GM21447 (cell line): ENCODE data around the gene PPP1CA.

Source experiments
- ATAC-seq: cut with Tn5 transposase; IDR thresholded peaks from one replicate; pipeline ENCODE4 v1.9.1; 2021; ENCODE audit not compliant: unreplicated experiment

Gene PPP1CA

GRCh38 chr11:67418476-67419281, 17.0 kb upstream of the PPP1CA start:
- no peak for ATAC-seq

DNA sequence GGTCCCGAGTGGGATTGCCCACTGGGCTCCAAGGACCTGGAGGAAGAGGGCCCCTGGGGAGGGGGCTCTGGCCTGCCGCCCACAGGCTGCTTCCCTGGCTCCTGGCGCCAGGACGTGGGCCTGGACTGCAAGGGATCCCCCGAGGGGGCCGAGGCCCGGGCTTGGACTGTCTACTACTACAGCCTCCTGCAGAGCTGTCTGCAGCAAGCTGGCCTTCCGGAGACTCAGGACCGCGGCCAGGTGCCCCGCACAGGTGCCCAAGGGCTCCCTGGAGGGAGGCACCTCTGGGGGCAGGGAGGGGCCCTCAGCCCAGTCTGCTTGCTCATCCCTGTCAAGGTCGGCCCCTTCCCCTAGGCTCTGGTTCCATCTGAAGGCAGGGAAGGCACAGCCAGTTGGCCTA, 15.8 kb upstream of the PPP1CA start:
- ATAC-seq: no peak

GRCh38 chr11:67416416-67417335, 15.0 kb upstream of the PPP1CA start:
- no peak for ATAC-seq

GRCh38 chr11:67415501-67416304, 14.0 kb upstream of the PPP1CA start, which contains the start of gene CARNS1:
Gene CARNS1 (plus strand): TSS chr11:67415678. CDS start chr11:67416200, 522 bp downstream.
- ATAC-seq: no peak

DNA sequence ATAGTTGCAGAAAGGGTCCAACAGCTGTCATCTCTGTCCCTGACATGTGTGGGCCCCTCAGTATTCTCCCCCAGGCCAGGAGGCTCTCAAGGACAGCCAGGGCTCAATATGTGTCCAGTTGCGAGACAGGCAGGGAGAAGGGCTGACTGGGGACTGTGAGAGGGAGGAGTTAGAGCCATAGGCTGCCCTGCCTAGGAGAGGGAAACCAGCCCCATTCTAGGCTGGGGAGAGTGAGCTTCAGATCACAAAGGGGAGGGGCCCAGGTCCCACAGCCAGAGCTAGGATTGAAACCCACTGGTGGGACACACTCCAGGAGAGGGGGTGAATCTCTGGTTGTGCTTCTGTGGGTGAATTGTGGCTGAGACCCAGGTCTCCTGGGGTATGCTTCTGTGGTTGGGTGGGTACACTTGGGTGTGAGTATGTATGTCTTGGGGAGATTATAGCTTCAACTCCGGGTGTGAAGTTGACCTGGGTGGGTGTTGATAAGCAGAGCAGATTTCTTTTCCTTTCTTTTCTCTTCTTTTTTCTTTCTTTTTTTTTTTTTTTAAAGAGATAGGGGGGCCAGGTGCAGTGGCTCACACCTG, 11.7 kb upstream of the PPP1CA start:
- ATAC-seq: no peak

DNA sequence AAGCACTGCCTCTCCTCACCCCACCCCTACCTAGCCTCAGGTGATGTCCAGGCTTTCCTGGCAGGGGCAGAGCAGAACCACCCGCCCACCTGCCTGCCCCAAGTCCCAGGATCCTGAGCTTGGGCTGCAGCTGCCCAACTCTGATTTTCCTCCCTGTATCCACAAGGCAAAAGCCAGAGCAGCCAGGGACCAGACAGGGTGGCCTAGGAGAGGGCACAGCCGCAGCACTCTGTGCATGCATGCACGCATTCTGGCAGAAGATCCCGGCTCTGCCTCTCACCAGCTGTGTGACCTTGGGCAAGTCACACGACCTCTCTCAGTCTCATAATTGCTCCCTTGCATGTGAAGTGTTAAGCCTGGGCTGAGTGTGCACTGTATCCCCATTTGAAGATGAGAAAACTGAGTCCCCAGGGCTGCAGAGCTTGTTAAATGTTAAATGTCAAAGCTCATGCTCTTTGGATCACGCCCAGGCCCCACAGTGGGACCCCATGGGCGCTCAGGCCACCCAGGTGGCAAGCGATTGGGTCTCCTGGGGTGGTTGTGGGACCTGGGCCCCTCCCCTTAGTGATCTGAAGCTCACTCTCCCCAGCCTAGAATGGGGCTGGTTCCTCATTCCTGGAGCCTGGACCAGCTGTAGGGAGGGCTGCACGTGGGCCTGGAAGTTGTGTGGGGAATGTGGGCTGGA, 11.0 kb upstream of the PPP1CA start:
- no peak for ATAC-seq

GRCh38 chr11:67411785-67412152, 10.1 kb upstream of the PPP1CA start:
- ATAC-seq: no peak

- ATAC-seq: no peak
Measured at GRCh38 chr11:67410984-67411784, 9.5 kb upstream of the PPP1CA start.

DNA sequence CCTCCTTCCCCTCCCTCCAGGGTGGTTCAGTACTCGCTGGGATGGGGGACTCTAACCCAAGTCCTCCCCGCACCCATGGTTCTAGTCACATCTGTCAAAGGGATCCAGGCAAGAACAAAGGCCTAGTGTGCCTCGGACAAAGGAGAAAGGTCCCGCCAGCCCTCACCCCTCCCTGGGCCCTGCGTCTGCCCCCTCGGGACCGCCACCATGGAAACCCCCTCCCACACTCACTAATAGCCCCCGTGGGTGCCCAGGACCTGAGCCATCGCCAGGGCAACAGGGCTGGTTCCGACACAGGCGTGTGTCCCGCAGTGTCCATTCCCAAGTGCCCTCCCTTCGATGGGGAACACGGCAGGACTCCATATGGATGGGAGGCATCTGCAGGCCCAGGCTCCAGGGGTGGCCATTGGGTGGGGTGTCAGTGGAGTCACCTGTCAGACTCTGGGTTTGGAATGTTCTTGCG, 8.7 kb upstream of the PPP1CA start:
- ATAC-seq: no peak

DNA sequence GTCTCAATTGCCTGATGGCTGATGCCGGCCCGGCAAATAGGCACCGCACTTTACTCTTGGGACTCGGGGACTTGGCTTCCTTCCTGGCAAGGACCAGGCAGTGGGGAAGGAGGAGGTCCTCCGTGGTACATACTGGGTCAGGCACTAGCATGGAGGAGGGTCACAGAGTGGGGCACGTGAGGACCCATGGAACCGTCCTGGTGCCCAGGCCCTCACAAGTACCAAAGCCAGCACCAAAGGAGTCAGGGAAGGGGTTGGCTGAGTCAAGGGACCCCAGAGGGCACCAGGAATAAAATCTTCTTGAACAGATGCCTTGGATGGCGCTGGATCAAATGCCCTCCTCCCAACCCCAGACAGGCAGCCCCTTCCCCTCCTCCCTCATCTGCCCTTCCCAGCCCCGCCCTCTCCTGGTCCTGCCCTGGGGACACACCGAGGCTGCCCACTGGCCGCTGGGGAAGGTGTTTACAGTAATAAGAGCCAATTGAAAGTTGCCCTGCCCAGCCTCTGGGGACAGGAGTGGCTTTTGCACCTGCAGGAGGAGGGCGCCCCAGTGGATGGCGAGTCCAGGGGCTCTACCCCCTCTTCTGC, 8.2 kb upstream of the PPP1CA start:
- ATAC-seq: no peak

DNA sequence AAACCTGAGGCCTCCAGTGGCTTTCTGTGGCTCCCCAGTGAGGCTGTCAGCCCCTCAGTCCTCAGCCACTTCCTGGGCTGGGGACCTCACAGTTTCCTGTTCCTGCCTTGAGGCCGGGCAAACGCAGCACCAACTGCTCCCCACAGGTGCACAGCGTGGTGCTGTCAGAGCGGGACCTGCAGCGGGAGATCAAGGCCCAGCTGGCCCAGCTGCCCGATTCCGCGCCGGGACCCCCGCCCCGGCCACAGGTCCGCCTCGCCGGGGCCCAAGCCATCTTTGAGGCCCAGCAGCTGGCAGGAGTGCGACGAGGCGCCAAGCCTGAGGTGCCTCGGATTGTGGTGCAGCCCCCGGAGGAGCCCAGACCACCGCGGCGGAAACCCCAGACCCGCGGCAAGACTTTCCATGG, 7.6 kb upstream of the PPP1CA start:
- no peak for ATAC-seq

DNA sequence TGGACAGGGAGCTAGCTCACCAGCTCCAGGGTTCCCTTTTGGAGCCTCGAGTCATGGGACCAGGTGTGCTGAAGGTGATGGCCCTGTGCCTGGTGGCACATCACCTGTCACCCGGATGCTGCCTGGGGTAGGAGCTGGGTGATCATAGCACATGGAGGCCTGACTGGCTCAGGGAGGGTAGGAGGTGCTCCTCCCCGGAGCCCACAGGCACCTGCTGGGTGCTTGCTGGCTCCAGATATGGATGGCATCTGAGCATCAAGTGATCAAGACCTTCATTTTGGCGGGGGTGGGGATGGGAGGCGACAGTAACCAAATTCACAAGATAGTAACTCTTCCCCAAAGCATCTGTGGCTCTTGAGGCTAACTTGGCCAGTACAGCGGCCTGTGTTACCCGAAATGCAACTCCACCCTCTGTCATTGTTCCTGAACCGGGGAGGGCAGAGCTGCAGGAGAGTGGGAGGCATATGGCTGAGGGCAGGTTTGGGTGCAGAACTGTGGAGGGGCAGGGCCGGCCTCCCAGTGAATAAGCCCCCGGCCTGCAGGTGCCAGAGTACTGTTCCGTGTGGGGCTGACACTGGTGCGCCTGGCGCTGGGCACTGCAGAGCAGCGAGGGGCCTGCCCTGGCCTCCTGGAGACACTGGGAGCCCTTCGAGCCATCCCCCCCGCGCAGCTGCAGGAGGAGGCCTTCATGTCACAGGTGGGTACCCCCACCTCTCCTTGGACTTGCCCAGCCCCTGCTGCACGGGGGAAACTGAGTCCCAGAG, 7.0 kb upstream of the PPP1CA start:
- ATAC-seq: no peak

DNA sequence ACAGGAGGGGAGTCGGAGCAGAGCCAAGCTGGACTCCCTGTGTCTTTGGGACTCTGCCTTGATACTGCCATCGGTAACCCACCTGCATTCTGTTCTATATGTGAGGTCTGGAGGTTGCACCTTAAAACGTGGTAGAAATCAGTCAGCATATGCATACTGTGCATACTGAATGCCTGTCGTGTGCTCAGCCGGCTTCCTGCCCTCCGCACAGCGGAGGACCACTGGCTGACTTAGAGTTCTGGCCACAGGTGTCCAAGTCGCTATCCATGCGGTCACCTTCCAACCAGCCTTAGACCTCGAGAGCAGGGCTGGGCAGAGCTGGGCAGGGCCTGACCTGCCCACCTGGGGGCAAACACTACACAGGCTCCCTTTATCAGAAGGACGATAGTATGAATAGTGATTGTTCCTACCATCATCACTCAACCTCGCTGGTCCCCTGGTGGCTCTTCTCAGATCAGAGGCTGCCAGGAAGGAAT, 6.1 kb upstream of the PPP1CA start:
- no peak for ATAC-seq

DNA sequence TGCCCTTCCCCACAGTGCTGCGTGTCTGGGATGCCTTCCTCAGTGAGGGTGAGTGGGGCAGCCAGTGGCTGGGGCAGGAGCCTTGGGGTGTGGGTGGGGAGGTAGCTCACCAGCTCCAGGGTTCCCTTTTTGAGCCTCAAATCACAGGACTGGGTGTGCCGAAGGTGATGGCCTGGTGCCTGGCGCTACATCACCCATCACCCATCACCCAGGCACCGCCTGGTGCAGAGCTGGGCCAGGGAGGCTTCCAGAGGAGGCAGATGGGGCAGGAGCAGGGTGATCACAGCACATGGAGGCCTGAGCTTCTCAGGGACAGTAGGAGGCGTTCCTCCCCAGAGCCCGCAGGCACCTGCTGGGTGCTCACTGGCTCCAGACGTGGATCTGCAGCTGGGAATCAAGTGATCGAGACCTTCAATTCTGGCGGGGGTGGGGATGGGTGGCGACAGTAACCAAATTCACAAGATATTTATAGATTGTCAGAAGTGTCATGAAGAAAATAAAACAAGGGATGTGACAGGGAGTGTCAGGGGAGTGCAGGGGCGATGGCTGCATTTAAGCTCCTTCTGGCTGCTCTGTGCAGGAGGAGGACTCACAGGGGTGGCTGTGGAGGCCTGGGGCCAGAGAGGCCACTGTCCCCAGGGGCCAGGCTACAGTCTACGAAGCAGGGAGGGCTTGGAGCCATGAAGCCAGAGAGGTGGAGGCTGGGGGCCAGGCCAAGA, 5.5 kb upstream of the PPP1CA start:
- ATAC-seq: no peak

DNA sequence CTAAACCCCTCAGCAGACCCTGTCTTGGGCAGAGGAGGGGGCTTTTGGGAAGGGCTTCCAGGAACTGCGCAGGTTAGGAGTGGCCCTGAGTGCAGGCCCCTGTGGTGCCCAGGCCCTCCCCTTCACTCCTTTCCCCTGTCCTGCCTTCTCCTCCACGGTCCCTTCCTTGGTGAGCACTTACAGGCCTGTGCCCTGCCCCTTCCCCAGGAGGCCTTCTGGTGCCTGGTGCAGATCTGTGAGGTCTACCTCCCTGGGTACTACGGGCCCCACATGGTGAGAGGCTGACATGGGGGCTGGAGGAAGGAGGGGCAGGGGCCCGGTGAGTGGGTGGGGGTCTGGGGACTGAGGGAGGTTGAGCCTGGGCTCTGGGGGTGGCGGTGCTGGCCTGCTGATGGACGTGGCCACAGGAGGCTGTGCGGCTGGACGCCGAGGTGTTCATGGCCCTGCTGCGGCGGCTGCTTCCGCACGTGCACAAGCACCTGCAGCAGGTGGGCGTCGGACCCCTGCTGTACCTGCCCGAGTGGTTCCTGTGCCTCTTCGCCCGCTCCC, 4.8 kb upstream of the PPP1CA start:
- no peak for ATAC-seq

- no peak for ATAC-seq
Measured at GRCh38 chr11:67405688-67406339, 4.2 kb upstream of the PPP1CA start.

GRCh38 chr11:67405196-67405567, 3.5 kb upstream of the PPP1CA start:
- no peak for ATAC-seq
